DOHH2 (cell line): Measurements from ENCODE around the gene TNK1.

Source experiments
- H3F3A ChIP-seq: fragments of 200-600 bp; sonication (generic), shearing (Covaris generic); 2 replicates; pipeline ENCODE4 v1.6.0; 2016; ENCODE audit warnings: antibody characterized with exemption, mild to moderate bottlenecking; ENCODE audit not compliant: control insufficient read depth, insufficient read depth
- H3K27ac ChIP-seq: fragments of 200-600 bp; sonication (generic); 2 replicates; pipeline ENCODE4 v1.5.1; 2014; ENCODE audit warnings: low read depth, mild to moderate bottlenecking, low read length, moderate library complexity
- H3K27me3 ChIP-seq: fragments of 200-600 bp; sonication (generic); 2 replicates; pipeline ENCODE4 v1.6.1; 2014; ENCODE audit warnings: mild to moderate bottlenecking, low read length, mixed read lengths; ENCODE audit not compliant: control insufficient read depth
- H3K36me3 ChIP-seq: fragments of 200-600 bp; sonication (generic); 2 replicates; pipeline ENCODE4 v1.6.1; 2014; ENCODE audit warnings: mild to moderate bottlenecking, low read length, moderate library complexity, mixed read lengths; ENCODE audit not compliant: control insufficient read depth
- H3K4me1 ChIP-seq: fragments of 200-600 bp; sonication (generic); 2 replicates; pipeline ENCODE4 v1.6.1; 2014; ENCODE audit warnings: mild to moderate bottlenecking, low read length, mixed read lengths; ENCODE audit not compliant: control insufficient read depth
- H3K4me2 ChIP-seq: fragments of 200-600 bp; sonication (generic); 2 replicates; pipeline ENCODE4 v1.6.0; 2014; ENCODE audit warnings: mild to moderate bottlenecking, low read length, moderate library complexity
- H3K4me3 ChIP-seq: fragments of 200-600 bp; sonication (generic); 2 replicates; pipeline ENCODE4 v1.5.1; 2014; ENCODE audit warnings: mild to moderate bottlenecking, low read length, mixed read lengths
- H3K79me2 ChIP-seq: fragments of 200-600 bp; sonication (generic); 2 replicates; pipeline ENCODE4 v1.6.1; 2014; ENCODE audit warnings: mild to moderate bottlenecking, low read length, mixed read lengths; ENCODE audit not compliant: control insufficient read depth
- H3K9me2 ChIP-seq: fragments of 200-600 bp; sonication (generic); replicated peaks from 2 replicates; pipeline ENCODE4 v1.6.1; 2014; ENCODE audit warnings: mild to moderate bottlenecking, low read length, mixed read lengths; ENCODE audit not compliant: control insufficient read depth
- H3K9me3 ChIP-seq: fragments of 200-600 bp; sonication (generic); 2 replicates; pipeline ENCODE4 v1.6.1; 2014; ENCODE audit warnings: antibody characterized with exemption, low read length, mixed read lengths; ENCODE audit not compliant: control insufficient read depth, insufficient read depth
- H4K20me1 ChIP-seq: fragments of 200-600 bp; sonication (generic); 2 replicates; pipeline ENCODE4 v1.6.0; 2014; ENCODE audit warnings: low read depth, mild to moderate bottlenecking, antibody characterized with exemption, low read length, moderate library complexity; ENCODE audit not compliant: control insufficient read depth, insufficient read depth
- CTCF ChIP-seq: fragments of 200-600 bp; sonication (generic); IDR thresholded peaks from one replicate; pipeline ENCODE4 v1.5.1; 2014; ENCODE audit warnings: antibody characterized with exemption, mild to moderate bottlenecking, low read depth, low read length; ENCODE audit not compliant: poor library complexity, severe bottlenecking
- EZH2phosphoT487 ChIP-seq: fragments of 200-600 bp; sonication (generic); IDR thresholded peaks from 2 replicates; pipeline ENCODE4 v1.6.1; 2017; ENCODE audit warnings: borderline replicate concordance, mild to moderate bottlenecking, antibody characterized with exemption, low read length, moderate library complexity, mixed read lengths

The TNK1 gene

GRCh38 chr17:7403977-7404736, 23.3 kb downstream of the TNK1 start, which contains the start of gene TMEM256:
Gene TMEM256 (minus strand): TSS chr17:7404097. CDS start chr17:7404084, 13 bp downstream.
- Histone ChIP-seq H3K9me3 (no peaks in the 10 kb centered on the region), H3K27me3 (no peaks in the 10 kb centered on the region), H3K27ac (peak within 1 kb of the TSS; percentile 39; the same call in 1 of the 2 replicates), H3K79me2 (peaks cover 9% of the 10 kb centered on the region), H3K4me3 (peak within 1 kb of the TSS; percentile 73), H4K20me1 (no peaks in the 10 kb centered on the region), H3F3A (peaks cover 5% of the 10 kb centered on the region; the same call in 1 of the 2 replicates), H3K36me3 (peaks cover 4% of the 10 kb centered on the region; the same call in 1 of the 2 replicates), H3K4me2 (peak within 1 kb of the TSS; percentile 89), H3K4me1 (peaks cover 11% of the 10 kb centered on the region), H3K9me2 (no peaks in the 10 kb centered on the region)
- TF ChIP-seq EZH2phosphoT487: no peak
- TF ChIP-seq CTCF: no peak

GRCh38 chr17:7404737-7405349, 24.0 kb downstream of the TNK1 start:
- H3K36me3 ChIP-seq: peaks cover 4% of the 10 kb centered on the region; the same call in 1 of the 2 replicates
- no peaks in the 10 kb centered on the region for H3K9me3 ChIP-seq
- peak overlapping the region; percentile 73 for H3K4me3 ChIP-seq
- H4K20me1 ChIP-seq: no peaks in the 10 kb centered on the region
- H3K4me2 ChIP-seq: peak overlapping the region; percentile 89
- peaks cover 9% of the 10 kb centered on the region for H3K79me2 ChIP-seq
- H3K9me2 ChIP-seq: no peaks in the 10 kb centered on the region
- 0 out of 2 replicates have a peak, but pooled peaks cover 2% of the 10 kb centered on the region for H3F3A ChIP-seq
- H3K27ac ChIP-seq: no peak overlapping the region
- no peaks in the 10 kb centered on the region for H3K27me3 ChIP-seq
- peaks cover 11% of the 10 kb centered on the region for H3K4me1 ChIP-seq
- TF ChIP-seq EZH2phosphoT487: no peak
- TF ChIP-seq CTCF: no peak

- Histone ChIP-seq H3K4me3 (peak overlapping the region; percentile 73), H3K9me2 (no peaks in the 10 kb centered on the region), H3K4me2 (peak overlapping the region; percentile 89), H3K27me3 (no peaks in the 10 kb centered on the region), H3K9me3 (no peaks in the 10 kb centered on the region), H4K20me1 (no peaks in the 10 kb centered on the region), H3K27ac (no peak overlapping the region), H3F3A (0 out of 2 replicates have a peak, but pooled peaks cover 2% of the 10 kb centered on the region), H3K79me2 (peaks cover 9% of the 10 kb centered on the region), H3K36me3 (peaks cover 4% of the 10 kb centered on the region; the same call in 1 of the 2 replicates), H3K4me1 (peaks cover 11% of the 10 kb centered on the region)
- TF ChIP-seq EZH2phosphoT487 (no peak), CTCF (no peak)
Measured at GRCh38 chr17:7405350-7406234, 24.7 kb downstream of the TNK1 start.
